ENCODE measurements around the gene STK40.

DNA sequence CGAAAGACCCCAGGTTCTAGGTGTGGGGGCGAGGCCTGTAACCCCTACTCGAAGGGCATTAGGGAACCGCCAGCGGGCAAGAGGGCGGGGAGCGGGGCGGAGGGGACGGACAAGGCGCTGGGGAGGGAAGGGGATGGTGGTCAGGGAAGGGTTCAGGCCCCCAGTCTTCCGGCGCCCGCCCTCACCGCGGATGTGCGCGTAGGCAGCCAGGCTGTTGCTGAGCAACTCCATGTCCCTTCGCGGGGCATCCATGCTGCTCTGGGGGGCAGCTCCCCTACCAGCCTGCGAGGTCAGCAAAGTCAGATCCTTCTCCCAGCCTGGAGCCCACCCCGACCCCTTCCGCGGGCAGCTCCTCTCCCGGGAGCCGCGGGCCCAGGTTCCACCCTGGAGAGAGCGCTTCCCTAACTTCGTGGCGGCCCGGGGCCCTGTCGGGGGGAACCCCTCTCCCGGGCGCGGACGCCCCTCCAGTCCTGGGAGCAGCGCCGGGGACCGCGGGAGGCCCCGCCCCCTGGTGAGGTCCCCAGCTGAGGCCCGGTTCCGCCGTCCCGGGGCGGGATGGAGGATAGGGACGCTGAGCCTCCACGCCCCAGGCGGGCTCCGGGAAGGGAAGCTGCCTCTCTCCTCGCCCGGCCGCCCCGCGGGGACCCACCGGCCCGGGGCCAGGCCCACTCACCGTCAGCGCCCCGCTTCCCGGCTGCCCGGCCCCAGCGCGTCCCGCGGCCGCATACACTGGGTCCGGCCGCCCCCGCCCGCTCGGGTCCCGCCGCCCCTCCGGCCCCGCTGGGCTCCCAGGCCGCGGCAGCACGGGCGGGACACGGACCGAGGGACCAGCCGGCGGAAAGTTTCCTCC, 62.7 kb downstream of the STK40 start:
- TF ChIP-seq, protein P1, sequence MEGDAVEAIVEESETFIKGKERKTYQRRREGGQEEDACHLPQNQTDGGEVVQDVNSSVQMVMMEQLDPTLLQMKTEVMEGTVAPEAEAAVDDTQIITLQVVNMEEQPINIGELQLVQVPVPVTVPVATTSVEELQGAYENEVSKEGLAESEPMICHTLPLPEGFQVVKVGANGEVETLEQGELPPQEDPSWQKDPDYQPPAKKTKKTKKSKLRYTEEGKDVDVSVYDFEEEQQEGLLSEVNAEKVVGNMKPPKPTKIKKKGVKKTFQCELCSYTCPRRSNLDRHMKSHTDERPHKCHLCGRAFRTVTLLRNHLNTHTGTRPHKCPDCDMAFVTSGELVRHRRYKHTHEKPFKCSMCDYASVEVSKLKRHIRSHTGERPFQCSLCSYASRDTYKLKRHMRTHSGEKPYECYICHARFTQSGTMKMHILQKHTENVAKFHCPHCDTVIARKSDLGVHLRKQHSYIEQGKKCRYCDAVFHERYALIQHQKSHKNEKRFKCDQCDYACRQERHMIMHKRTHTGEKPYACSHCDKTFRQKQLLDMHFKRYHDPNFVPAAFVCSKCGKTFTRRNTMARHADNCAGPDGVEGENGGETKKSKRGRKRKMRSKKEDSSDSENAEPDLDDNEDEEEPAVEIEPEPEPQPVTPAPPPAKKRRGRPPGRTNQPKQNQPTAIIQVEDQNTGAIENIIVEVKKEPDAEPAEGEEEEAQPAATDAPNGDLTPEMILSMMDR (conservative IDR thresholded peaks at IDR 0.05; ENCODE audit: low read depth, low read length) = no peak
- no peak for TF ChIP-seq EZH2 (IDR thresholded peaks at IDR 0.05; ENCODE audit: low read length, unreplicated experiment)
- no peak for TF ChIP-seq EZH2phosphoT487 (IDR thresholded peaks at IDR 0.05; ENCODE audit: borderline replicate concordance, low read length)

Measured in PC-3 (cell line).